WTC11 (cell line): ENCODE results near the gene LPP. TPM values are rescaled to one million over a fixed set of nuclear protein-coding genes. Genes with fewer than 3 reads are reported as not detected.

Experiments
- ATAC-seq: fragments of 200-7000 bp; cut with Tn5 transposase; 2 replicates; pipeline ENCODE4 v1.10.0; 2021; ENCODE audit warnings: mild to moderate bottlenecking, moderate library complexity
- CTCF ChIA-PET: fragments of 300-600 bp; sonication (Branson Sonifier 250); formaldehyde crosslinking; loops from one replicate; lab custom pipeline; 2021; ENCODE audit warnings: antibody characterized with exemption; lab: Charles Lee
- POLR2A ChIA-PET: fragments of 350-600 bp; sonication (Branson Sonifier 250); formaldehyde crosslinking; loops from one replicate; lab custom pipeline; 2021; ENCODE audit warnings: antibody characterized with exemption; lab: Charles Lee
- DNase-seq: peaks from one replicate; pipeline ENCODE4 v3.0.0; 2021; ENCODE audit warnings: low spot score
- H3K27ac Mint-ChIP-seq: 2 replicates; pipeline ENCODE4 v1.8.0; 2021; ENCODE audit warnings: mixed read lengths
- H3K27me3 Mint-ChIP-seq: 2 replicates; pipeline ENCODE4 v1.8.0; 2021; ENCODE audit warnings: low read depth, mild to moderate bottlenecking, moderate library complexity, mixed read lengths
- H3K36me3 Mint-ChIP-seq: 2 replicates; pipeline ENCODE4 v1.8.0; 2021; ENCODE audit warnings: mixed read lengths
- H3K4me1 Mint-ChIP-seq: 2 replicates; pipeline ENCODE4 v1.8.0; 2022; ENCODE audit warnings: mixed read lengths
- H3K4me3 Mint-ChIP-seq: 2 replicates; pipeline ENCODE4 v1.8.0; 2021; ENCODE audit warnings: mild to moderate bottlenecking, moderate library complexity, mixed read lengths
- H3K9me3 Mint-ChIP-seq: 2 replicates; pipeline ENCODE4 v1.8.0; 2021; ENCODE audit warnings: mixed read lengths
- AR ChIP-seq: fragments of 250-450 bp; sonication (Bioruptor Pico); IDR thresholded peaks from 2 replicates; pipeline ENCODE4 v1.9.0; 2021; ENCODE audit warnings: mild to moderate bottlenecking
- ETV6 ChIP-seq: sonication (generic); formaldehyde crosslinking; IDR thresholded peaks from 2 replicates; pipeline ENCODE4 v1.8.1; 2022; ENCODE audit warnings: mild to moderate bottlenecking, missing genetic modification reagents
- FOXK1 ChIP-seq: sonication (generic); formaldehyde crosslinking; IDR thresholded peaks from 2 replicates; pipeline ENCODE4 v1.8.0; 2022; ENCODE audit warnings: mild to moderate bottlenecking, moderate library complexity, missing genetic modification reagents
- HMGA2 ChIP-seq: fragments of 250-450 bp; sonication (Bioruptor Pico); IDR thresholded peaks from 2 replicates; pipeline ENCODE4 v1.4.0; 2021; ENCODE audit warnings: mild to moderate bottlenecking, moderate library complexity
- IRF2 ChIP-seq: sonication (generic); formaldehyde crosslinking; IDR thresholded peaks from 2 replicates; pipeline ENCODE4 v1.8.0; 2022; ENCODE audit warnings: low read depth, missing genetic modification reagents, borderline replicate concordance
- JAZF1 ChIP-seq: fragments of 250-450 bp; sonication (Bioruptor Pico); IDR thresholded peaks from 2 replicates; pipeline ENCODE4 v1.9.0; 2021; ENCODE audit warnings: moderate library complexity, mild to moderate bottlenecking, inconsistent platforms
- NFATC4 ChIP-seq: fragments of 250-450 bp; sonication (Bioruptor Pico); IDR thresholded peaks from 2 replicates; pipeline ENCODE4 v1.9.0; 2021; ENCODE audit warnings: mild to moderate bottlenecking
- SMAD3 ChIP-seq: sonication (generic); formaldehyde crosslinking; IDR thresholded peaks from 2 replicates; pipeline ENCODE4 v1.8.0; 2022; ENCODE audit warnings: missing genetic modification reagents, mild to moderate bottlenecking, borderline replicate concordance
- SP1 ChIP-seq: sonication (generic); formaldehyde crosslinking; conservative IDR thresholded peaks from 2 replicates; pipeline ENCODE4 v1.8.1; 2022; ENCODE audit warnings: missing genetic modification reagents
- TCF7 ChIP-seq: sonication (generic); formaldehyde crosslinking; IDR thresholded peaks from 2 replicates; pipeline ENCODE4 v1.8.0; 2022; ENCODE audit warnings: mild to moderate bottlenecking, low read depth, missing genetic modification reagents, moderate library complexity
- TEAD1 ChIP-seq: sonication (generic); formaldehyde crosslinking; IDR thresholded peaks from 2 replicates; pipeline ENCODE4 v1.8.0; 2022; ENCODE audit warnings: mild to moderate bottlenecking, missing genetic modification reagents
- TEAD4 ChIP-seq: sonication (generic); formaldehyde crosslinking; IDR thresholded peaks from 2 replicates; pipeline ENCODE4 v1.8.0; 2022; ENCODE audit warnings: mild to moderate bottlenecking, missing genetic modification reagents
- ZNF121 ChIP-seq: sonication (generic); formaldehyde crosslinking; IDR thresholded peaks from 2 replicates; pipeline ENCODE4 v1.8.0; 2023; ENCODE audit warnings: missing genetic modification reagents
- ZNF416 ChIP-seq: fragments of 250-450 bp; sonication (Bioruptor Pico); IDR thresholded peaks from 2 replicates; pipeline ENCODE4 v1.9.0; 2021; ENCODE audit warnings: mild to moderate bottlenecking, inconsistent platforms
- ZNF423 ChIP-seq: fragments of 250-450 bp; sonication (Bioruptor Pico); IDR thresholded peaks from 2 replicates; pipeline ENCODE4 v2.1.2; 2022; ENCODE audit warnings: mild to moderate bottlenecking, moderate library complexity
- ZNF425 ChIP-seq: fragments of 250-450 bp; sonication (Bioruptor Pico); conservative IDR thresholded peaks from 2 replicates; pipeline ENCODE4 v1.9.0; 2021; ENCODE audit warnings: mild to moderate bottlenecking
- total RNA-seq: library from RNA; stranded (reverse); gene quantifications from 3 replicates; pipeline ENCODE4 v1.2.3, GENCODE V29; 2021
- TF ChIP-seq, protein P1 (sequence below): fragments of 200-600 bp; IDR thresholded peaks from 2 replicates; pipeline ENCODE4 v1.8.0; 2022; ENCODE audit warnings: antibody characterized with exemption
- TF ChIP-seq, protein P2 (sequence below): sonication (generic); formaldehyde crosslinking; IDR thresholded peaks from 2 replicates; pipeline ENCODE4 v1.8.0; 2022; ENCODE audit warnings: mild to moderate bottlenecking, missing genetic modification reagents
- TF ChIP-seq, protein P3 (sequence below): sonication (generic); formaldehyde crosslinking; IDR thresholded peaks from 2 replicates; pipeline ENCODE4 v1.8.1; 2022; ENCODE audit warnings: low read depth, missing genetic modification reagents, borderline replicate concordance
- TF ChIP-seq, protein P4 (sequence below): fragments of 250-450 bp; sonication (Bioruptor Pico); IDR thresholded peaks from 2 replicates; pipeline ENCODE4 v1.9.0; 2021; ENCODE audit warnings: moderate library complexity, mild to moderate bottlenecking, inconsistent platforms, borderline replicate concordance
- TF ChIP-seq, protein P5 (sequence below): sonication (generic); formaldehyde crosslinking; IDR thresholded peaks from 2 replicates; pipeline ENCODE4 v1.8.1; 2022; ENCODE audit warnings: missing genetic modification reagents, borderline replicate concordance

LPP gene
- total RNA-seq, 1 experiment from 2014 or later, result 49.6 TPM

GRCh38 chr3:188691665-188692064 lies 537.7 kb downstream of the LPP start (continued):
- no peak for TF ChIP-seq AR (CRISPR knock-in tag)
- no peak for TF ChIP-seq IRF2 (CRISPR knock-in tag)
- TF ChIP-seq, protein P1, sequence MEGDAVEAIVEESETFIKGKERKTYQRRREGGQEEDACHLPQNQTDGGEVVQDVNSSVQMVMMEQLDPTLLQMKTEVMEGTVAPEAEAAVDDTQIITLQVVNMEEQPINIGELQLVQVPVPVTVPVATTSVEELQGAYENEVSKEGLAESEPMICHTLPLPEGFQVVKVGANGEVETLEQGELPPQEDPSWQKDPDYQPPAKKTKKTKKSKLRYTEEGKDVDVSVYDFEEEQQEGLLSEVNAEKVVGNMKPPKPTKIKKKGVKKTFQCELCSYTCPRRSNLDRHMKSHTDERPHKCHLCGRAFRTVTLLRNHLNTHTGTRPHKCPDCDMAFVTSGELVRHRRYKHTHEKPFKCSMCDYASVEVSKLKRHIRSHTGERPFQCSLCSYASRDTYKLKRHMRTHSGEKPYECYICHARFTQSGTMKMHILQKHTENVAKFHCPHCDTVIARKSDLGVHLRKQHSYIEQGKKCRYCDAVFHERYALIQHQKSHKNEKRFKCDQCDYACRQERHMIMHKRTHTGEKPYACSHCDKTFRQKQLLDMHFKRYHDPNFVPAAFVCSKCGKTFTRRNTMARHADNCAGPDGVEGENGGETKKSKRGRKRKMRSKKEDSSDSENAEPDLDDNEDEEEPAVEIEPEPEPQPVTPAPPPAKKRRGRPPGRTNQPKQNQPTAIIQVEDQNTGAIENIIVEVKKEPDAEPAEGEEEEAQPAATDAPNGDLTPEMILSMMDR, result no peak
- TF ChIP-seq TEAD4, result no peak

DNA sequence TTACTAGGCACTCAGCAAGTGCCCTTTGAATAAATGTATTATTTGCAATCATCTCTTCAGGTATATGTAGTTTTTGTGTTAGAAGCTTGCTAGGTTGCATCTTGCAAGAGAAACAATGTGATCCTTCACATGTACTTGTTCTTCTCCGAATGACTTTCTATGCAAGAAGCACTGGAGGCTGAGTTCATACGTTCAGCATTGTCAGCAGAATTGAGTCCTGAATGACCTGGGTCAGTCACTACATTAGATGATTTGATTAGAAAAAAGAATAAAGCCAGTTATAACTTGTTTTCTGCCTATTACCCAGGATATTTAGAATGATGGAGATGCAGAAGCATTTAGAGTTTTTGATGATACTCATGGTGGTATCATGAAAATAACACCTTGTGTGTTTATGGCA lies 538.7 kb downstream of the LPP start:
- no peak overlapping the region for H3K4me3 Mint-ChIP-seq
- DNase-seq (no peak), ATAC-seq (no peak)
- H3K27ac Mint-ChIP-seq, result no peak overlapping the region
- no peaks in the 10 kb centered on the region for H3K36me3 Mint-ChIP-seq
- peaks cover 22% of the 10 kb centered on the region for H3K4me1 Mint-ChIP-seq
- ChIA-PET POLR2A (no interaction called here), CTCF (no interaction called here)
- H3K9me3 Mint-ChIP-seq, result no peaks in the 10 kb centered on the region
- no peaks in the 10 kb centered on the region for H3K27me3 Mint-ChIP-seq
- TF ChIP-seq JAZF1 (CRISPR knock-in tag) (no peak), ZNF121 (CRISPR knock-in tag) (no peak), TCF7 (CRISPR knock-in tag) (no peak), TEAD1 (CRISPR knock-in tag) (no peak), HMGA2 (CRISPR knock-in tag) (no peak), SMAD3 (CRISPR knock-in tag) (no peak), ZNF425 (CRISPR knock-in tag) (no peak), ZNF416 (no peak), AR (CRISPR knock-in tag) (no peak), SP1 (CRISPR knock-in tag) (no peak), NFATC4 (CRISPR knock-in tag) (no peak), ETV6 (no peak), FOXK1 (CRISPR knock-in tag) (no peak), ZNF423 (CRISPR knock-in tag) (no peak)
- TF ChIP-seq, protein P2, sequence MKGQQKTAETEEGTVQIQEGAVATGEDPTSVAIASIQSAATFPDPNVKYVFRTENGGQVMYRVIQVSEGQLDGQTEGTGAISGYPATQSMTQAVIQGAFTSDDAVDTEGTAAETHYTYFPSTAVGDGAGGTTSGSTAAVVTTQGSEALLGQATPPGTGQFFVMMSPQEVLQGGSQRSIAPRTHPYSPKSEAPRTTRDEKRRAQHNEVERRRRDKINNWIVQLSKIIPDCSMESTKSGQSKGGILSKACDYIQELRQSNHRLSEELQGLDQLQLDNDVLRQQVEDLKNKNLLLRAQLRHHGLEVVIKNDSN (CRISPR knock-in tag), result no peak
- TF ChIP-seq, protein P3, sequence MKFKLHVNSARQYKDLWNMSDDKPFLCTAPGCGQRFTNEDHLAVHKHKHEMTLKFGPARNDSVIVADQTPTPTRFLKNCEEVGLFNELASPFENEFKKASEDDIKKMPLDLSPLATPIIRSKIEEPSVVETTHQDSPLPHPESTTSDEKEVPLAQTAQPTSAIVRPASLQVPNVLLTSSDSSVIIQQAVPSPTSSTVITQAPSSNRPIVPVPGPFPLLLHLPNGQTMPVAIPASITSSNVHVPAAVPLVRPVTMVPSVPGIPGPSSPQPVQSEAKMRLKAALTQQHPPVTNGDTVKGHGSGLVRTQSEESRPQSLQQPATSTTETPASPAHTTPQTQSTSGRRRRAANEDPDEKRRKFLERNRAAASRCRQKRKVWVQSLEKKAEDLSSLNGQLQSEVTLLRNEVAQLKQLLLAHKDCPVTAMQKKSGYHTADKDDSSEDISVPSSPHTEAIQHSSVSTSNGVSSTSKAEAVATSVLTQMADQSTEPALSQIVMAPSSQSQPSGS (CRISPR knock-in tag), result no peak
- TF ChIP-seq, protein P4, sequence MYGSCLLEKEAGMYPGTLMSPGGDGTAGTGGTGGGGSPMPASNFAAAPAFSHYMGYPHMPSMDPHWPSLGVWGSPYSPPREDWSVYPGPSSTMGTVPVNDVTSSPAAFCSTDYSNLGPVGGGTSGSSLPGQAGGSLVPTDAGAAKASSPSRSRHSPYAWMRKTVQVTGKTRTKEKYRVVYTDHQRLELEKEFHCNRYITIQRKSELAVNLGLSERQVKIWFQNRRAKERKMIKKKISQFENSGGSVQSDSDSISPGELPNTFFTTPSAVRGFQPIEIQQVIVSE (CRISPR knock-in tag), result no peak
- TF ChIP-seq, protein P5, sequence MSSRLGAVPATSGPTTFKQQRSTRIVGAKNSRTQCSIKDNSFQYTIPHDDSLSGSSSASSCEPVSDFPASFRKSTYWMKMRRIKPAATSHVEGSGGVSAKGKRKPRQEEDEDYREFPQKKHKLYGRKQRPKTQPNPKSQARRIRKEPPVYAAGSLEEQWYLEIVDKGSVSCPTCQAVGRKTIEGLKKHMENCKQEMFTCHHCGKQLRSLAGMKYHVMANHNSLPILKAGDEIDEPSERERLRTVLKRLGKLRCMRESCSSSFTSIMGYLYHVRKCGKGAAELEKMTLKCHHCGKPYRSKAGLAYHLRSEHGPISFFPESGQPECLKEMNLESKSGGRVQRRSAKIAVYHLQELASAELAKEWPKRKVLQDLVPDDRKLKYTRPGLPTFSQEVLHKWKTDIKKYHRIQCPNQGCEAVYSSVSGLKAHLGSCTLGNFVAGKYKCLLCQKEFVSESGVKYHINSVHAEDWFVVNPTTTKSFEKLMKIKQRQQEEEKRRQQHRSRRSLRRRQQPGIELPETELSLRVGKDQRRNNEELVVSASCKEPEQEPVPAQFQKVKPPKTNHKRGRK, result no peak
